HG02642 (cell line): ENCODE results near the gene FBLN1.

ENCODE experiments used
- ATAC-seq: cut with Tn5 transposase; IDR thresholded peaks from one replicate; pipeline ENCODE4 v1.9.1; 2021; ENCODE audit warnings: mild to moderate bottlenecking; ENCODE audit not compliant: unreplicated experiment, poor library complexity

Gene FBLN1

DNA sequence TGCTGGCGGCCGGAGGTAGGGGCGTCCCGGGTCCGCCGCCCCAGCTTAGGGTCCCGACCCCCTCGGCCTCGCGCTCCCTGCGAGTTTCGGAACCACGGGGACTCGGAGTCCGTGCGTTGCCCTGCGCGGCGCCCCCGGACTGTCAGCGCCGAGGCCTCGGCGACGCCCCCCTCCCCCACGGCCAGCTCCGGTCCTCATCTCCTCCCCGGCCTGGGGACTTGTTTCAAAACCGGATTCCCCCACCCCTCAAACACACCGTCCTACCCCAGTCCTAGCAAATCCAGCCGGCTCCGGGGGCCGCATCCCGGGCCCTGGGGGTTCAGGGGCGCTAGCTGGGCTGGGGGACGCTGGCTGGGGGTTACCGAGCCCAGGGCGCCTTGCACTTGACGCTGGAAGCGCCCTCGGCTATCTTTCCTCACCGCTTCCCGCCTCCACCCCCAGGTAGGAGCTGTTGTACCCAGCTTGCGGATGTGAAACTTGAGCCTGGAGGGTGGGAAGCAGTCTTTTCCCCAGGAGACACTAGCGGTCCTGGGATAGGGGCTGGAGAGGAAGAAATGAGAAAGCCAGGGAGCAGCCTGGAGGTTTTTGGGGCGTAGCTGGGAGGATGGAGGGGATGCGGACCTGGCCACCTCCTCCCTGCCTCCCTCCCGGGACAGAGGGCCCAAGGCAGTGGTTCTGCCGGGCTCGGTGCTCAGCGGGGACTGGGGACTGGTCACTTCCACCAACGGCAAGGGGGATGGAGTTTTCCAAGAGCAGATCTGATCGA is 550 bp downstream of the FBLN1 start:
- ATAC-seq: no peak

DNA sequence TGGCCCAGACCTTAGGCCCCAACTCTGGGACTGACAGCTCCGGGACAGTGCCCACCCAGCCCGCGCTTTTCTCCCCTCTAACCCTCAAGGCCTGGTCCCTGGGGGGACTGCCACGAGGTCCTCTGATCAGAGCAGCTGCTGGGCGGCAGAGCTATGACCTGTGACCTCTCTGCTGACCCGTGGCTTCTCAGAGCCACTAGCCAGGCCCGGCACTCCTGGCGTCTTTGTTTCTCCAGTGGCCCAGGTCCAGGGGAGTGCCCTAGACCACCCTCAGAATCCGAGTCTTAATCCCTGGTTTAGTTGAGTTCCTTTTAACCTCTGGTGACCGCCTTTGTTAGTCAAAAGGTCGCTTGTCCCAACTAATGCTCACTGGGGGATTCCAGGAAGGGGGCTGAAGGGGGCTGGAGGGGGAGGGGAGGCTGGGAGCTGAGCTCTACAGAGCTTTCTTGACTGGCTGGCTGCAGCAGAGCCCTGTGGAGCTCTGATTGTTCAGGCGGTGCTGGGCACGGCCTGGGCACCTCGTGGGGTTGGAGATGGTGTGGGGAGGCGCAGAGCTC is 1.2 kb downstream of the FBLN1 start:
- ATAC-seq: no peak

DNA sequence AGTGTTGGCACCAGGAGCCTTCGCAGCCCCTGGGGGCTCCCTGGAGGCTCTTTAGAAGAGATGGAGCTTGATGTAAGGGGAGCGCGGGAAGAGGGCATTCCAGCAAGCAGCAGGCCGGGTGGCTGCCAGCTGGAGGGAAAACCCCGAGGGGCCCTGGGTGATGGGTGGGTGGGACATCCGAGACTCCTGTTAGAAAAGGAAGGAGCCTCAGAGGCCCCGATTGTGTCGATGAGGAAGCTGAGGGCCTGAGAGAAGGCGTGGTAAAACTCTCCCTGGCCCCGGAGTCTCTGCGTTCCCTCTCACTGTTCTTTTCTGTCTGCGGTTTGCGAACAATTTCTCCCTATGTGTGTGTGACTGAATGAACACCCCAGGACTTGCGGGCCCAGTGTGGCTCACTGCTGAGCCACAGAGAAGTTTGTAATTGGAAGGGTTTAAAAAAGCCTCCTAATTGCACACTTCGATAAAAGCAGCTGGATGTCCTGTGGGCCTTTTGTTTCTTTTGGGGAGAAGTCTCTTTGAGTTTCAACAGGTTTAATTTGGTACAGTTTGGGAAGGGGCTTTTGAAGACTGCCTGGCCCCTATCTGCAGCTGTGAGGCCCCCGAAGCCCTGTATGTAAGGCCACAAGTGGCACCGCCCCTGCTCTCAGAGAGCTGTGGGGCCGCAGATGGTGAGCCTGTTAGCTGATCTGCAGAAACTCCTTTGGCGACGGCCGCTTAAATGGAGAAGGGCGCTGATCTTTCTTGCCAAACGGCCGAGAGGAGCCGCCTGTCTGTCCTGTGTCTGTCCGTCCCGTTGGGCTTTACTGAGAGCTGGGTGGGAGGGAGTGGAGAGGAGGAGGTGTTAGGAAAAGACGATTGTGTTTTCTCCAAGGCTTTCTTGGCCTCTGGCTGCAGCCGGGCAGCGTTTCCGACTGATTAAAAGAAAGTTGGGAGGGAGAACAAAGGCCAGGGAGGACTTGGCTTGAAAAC is 2.0 kb downstream of the FBLN1 start:
- ATAC-seq: no peak

DNA sequence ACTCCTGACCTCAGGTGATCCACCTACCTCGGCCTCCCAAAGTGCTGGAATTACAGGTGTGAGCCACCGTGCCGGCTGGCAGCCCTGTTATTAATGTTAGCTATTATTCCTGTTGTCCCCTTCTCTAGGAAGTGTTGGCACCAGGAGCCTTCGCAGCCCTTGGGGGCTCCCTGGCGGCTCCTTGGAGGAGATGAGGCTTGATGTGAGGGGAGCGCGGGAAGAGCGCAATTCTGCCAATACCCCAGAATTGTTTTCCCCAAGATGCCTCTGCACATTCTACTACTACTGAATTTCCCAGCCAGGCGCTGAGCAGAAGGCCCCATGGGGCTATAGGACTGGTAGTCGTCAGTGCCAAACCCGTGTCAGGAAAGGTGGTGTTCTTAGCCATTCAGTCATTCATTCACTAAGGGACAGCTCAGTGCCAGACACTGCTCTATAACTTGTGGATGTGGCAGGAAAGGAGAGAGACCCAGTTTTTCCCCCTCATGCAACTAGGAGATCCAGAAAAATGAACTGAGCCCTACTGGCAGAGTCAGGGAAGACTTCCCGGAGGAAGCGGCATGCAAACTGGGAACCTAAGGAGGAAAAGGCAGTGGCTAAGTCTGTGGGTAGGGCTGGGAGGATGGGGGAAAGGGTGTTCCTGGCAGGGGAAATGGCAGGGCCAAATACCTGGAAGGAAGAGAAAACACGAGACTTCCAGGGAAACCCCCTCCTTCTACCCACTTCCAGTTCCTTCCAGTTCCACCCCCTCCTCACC is 3.5 kb downstream of the FBLN1 start:
- ATAC-seq: no peak

DNA sequence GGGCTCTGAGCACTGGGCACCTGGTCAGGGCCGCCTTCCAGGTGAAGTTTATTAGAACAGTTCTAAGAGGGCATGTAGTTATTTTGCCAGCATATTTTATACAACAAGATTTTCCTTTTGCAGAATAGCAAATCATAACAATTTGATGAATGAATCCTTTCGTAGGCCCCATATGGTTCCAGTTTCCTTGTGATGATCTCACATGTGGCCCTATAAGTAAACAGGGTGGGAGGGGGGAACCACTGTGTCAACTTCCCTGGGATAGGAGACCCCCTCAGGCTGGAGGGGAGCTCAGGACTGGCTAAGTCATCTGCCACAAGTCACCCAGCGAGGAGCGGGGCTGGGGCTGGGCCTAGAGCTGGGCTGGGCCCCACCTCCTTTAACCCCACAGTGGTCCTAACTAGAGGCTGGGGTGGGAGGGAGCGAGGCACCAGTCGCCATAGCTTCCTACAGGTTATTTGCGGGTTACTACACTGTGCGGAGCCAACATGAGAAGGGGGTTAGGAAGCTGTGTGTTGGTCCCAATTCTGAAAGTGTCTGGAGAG is 4.2 kb downstream of the FBLN1 start:
- no peak for ATAC-seq

DNA sequence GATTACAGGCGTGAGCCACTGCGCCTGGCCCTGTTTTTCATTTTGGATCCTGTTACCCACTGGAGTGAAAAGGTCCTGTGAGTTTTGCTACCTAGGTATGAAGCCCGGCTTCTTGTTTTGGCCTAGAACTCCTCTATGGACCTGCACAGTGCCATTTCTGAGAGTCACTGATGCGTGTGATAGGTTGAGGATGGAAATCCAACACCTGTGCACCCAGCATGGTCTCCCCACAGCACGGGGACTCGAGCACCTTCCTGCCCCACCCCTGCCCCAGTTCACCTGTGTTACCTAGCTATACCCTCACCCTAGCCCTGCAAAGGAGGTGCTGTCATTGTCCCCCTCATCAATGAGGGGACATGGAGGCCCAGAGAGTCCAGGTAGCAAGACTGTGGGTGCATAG is 5.1 kb downstream of the FBLN1 start:
- ATAC-seq: no peak

DNA sequence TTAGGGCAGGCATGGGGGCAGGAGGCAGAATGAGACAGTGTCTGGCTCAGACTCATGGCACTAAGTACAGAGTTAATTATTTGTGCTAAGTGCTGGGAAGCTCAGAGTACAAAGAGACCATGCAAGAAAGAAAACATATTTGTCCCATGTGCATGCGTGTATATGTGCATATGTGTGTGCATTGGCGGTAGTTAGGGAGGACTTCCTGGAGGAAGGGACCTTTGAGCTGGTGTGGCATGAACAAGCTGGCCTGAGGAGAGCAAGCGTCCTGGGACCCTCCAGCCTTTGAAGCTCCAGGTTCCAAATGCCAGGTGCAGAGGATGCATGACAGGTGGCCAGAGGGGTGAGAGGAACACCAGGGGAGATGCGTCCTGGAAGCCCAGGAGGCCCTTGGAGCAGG is 6.1 kb downstream of the FBLN1 start:
- ATAC-seq: no peak

DNA sequence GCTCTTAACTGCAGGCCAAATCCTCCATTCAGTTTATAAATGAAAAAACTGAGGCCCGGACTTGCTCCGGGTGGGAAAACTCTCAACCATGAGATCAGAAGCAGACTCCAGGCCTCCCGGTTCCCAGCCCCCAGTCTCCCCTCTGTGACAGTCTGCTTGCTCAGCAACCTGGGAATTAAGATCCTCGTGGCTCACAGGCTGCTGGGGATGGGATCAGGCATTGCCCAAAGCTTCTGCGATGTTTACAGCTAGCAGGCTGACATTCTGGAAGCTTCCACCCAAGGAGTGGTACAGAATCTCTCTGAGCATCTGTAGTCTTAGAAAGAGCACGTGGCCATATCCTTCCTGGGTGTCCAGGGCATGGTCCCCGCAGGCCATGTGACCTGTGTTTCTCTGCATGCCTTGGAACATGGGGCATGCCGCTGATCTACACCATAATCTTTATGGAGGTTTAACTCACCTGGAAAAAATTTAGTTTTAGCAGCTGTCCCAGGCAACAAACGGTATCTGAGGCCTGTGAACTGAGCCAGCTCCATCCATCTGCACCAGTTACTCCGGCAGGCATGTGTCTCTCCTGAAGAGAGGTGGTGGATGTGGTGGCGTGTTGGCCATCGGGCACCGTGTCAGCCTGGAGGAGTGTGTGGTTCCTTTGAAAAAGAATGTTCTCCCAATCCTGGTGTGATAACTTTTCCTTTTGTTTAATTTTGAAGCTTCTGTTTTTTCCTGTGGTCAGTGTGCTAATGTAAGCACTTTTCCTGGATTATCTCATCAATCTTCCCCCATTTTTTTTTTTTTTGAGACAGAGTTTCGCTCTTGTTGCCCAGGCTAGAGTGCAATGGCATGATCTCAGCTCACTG is 7.9 kb downstream of the FBLN1 start:
- ATAC-seq: no peak

DNA sequence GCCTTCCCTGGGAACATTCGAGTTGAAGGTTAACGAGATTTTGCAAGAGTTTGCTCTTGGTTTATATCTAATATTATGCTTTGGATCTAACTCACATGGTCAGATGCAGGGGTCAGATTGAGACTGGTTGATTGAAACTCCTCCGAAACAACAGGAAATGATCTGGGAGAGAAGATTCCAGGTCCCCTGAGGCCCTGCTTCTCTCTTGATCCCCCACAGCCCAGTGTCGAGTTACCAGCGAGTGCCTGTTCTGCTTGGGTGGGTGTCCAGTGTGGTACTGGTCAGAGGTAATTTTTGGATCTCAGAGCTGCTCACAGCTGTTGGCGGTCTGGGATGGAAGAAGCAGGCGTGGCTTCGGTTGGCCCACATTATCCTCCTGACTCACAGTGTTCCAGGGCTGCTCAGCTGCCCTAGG is 9.2 kb downstream of the FBLN1 start:
- ATAC-seq: no peak

DNA sequence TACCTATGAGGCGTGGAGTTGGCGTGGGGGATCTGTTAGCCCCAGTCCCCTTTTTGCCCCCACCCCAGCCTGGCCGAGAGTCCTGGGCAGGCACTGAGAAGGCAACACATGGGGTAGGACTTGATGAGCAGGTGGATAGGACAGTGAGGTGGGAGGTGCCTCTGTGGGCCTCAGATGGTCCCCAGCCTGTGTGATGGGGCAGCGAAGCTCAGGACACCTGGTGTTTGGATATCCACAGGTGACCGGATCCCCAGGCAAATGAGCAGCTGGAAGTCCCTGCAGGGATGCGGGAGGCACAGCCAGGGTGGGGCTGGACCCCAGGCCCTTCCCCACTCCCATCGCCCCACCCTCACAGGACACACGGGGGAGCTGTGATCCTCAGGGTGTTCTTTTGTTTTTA is 9.7 kb downstream of the FBLN1 start:
- ATAC-seq: no peak

DNA sequence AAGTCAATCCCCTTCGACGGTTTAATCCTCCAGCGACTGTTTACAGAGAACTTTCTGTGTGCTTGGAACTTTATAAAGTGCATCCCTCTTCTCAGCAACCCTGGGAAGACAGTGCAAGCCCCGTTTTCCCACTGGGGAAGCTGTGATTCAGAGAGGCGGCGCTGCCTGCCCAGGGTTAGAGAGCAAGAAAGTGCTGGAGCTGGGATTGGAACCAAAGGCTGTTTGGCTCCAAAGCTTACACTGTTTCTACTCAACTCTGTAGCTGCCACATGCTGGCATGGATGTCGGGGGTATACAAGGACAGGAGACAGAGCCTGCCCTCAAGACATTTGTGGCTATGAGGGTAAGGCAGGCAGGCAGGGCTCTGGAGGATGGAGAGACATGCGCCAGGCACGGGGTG is 13.0 kb downstream of the FBLN1 start:
- ATAC-seq: no peak

DNA sequence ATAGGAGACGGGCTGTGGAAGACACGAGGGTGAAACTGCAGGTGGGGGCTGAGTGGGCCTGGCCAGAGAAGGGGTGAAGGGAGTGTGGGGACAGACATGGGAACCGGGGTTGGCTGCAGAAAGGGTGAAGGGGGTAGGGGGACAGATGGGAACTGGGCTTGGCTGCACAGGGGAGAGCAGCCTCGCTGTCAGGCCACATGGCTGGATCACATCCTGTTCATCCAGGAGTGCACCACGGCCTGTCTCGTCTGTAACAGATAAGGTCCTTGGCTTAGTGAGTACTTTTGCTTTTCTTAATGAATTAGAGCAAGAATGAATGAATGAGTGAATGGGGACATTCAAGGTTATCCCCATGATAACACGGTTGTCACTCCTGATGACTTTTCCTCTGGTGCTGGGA is 13.5 kb downstream of the FBLN1 start:
- no peak for ATAC-seq

DNA sequence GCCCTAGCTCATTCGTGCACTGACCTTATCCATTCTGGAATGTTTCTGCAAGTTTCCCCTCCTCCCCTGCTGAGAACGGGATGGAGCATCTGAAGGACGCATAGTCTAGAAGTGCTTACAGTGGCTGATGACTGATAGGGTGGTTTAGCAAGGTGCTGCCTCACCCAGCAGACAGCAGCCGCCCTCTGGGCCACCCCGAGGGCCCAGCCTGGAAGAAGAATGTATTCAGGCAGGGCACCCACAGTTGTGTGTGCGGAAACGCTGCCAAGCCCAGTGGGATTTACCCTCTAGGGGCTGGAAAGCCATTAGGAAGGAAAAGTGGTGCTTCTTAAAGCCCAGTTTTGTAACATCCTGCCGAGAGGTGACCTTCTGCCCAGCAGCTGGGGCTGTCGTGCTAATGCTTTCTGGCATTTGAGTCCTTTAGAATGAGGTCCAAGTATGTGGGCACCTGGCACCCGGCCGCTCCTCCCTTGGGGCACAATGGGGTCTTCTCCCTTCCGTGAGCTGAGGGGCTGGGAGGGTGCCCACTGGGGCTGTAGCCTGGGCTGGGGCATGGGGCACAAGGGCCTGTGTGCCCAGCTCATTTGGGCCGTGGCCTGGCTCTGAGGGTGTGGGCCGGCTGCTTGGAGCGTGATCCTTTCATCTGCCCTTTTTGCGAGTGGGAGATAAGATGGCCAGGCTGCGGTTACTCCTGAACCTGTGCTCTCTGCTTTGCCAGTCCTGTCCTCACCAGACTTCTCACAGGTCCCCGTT is 14.4 kb downstream of the FBLN1 start:
- ATAC-seq: no peak

DNA sequence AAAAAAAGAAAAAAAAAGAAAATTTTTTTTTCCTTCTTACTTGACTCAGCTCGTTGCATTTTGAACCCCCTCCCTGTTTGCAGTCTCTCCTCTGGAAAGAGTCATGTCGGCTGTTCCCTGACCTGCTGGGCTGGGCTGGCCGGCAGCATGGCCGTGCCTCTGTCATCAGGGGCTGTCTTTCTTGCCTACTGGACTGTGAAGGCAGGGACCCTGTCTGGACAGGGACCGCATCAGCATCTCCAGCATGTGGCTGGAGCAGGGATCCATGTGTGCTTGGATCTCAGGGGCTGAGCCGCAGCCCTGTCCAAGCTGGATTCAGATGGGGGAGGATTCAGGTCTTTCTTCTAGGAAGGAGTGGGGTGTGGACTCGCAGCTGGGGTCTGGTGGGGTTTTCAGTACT is 15.5 kb downstream of the FBLN1 start:
- no peak for ATAC-seq

DNA sequence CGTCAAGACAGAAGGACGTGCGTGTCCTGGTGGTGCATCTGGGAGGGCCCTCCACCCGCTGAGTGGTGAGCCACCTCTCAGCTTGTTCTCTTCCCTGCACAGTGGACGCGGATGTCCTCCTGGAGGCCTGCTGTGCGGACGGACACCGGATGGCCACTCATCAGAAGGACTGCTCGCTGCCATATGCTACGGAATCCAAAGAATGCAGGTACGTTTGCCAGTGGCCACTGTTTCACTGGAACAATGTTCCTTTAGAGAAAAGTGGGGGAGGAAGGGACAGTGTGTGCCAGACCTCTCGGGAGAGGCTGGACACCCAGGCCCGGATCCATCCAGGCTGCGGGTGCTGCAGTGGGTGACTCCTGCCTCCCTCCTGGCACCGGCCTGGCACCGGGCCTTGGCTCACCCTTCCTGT is 15.9 kb downstream of the FBLN1 start:
- ATAC-seq: no peak

DNA sequence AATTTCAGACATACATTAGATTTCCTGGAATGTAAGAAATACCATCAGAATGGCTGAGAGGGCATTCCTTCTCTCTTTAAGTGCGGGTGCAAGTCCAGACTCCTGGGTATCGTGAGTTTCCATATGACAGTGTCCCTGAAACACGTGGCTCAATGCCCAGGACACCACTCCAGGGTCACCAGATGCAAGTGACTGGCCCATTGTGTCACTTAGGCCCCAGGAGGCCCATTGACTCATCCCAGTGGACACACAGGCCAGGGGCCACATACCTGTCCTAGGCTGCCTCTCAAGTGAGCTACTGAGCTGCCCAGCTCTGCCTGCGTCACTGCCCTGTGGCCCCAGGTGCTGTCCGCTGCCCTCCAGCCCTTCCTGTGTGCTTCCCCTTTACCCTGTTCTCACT is 18.5 kb downstream of the FBLN1 start:
- ATAC-seq: no peak

DNA sequence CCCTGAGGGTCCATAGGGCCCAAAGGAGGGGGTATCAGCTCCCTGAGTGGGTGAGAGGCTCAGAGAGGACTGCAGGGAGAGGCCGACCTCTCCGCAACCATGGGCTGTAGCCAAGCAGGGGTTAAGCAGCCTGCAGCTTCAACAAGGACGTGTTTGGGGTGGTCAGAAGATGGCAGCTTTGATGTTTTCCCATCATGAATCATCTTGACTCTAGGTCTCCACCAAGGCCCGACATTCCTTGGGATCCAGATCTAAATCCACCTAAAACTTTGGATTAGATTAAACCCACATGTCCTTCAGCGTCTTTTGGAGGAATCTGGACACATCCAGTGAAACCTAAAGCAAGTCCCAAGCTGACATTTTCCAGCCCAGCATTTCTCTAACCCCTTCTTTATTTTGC is 19.8 kb downstream of the FBLN1 start:
- no peak for ATAC-seq

DNA sequence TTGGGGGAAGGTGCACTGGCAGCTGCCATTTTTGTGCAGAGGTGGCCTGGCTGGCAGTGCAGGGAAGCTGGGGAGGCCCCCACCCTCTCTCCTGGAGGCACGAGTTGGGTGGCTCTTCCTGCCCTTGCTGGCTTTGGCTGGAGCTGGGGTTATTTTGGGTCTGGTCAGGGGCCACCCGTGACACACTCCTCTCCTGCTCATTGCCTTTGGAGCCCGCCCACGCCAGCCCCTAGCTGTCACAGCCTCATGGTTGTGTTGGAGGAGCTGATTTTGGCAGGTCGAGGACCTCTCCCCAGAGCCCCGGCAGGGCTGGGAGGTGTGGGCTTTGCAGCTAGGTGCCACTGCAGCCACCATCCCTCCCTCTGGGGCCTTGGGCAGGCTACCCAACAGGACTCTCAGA is 21.5 kb downstream of the FBLN1 start:
- no peak for ATAC-seq

DNA sequence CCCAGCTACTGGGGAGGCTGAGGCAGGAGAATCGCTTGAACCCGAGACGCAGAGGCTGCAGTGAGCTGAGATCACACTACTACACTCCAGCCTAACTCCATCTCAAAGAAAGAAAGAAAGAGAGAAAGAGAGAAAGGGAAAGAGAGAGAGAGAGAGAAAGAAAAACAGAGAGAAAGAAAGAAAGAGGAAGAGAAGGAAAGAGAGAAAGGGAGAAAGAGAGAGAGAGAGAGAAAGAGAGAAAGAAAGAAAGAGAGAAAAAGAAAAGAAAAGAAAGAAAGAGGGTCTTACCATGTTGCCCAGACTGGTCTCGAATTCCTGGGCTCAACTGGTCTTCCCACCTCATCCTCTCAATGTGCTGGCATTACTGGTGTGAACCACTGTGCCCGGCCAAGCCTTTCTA is 22.3 kb downstream of the FBLN1 start:
- no peak for ATAC-seq
